ENCODE data around the gene KLF7.

Gene KLF7

GRCh38 chr2:207090389-207090788 is 75.4 kb downstream of the KLF7 start:
- no peaks in the 10 kb centered on the region for H3K4me1 ChIP-seq (ENCODE audit: insufficient read depth, low read length)
- H2AFZ ChIP-seq (ENCODE audit: low read depth, low read length) = no peak overlapping the region
- no peak for DNase-seq
- no peak overlapping the region for H3K4me3 ChIP-seq (ENCODE audit: low read depth in 1 of 2, low read length in 2 of 2)
- no peaks in the 10 kb centered on the region for H3K36me3 ChIP-seq (ENCODE audit: insufficient read depth, low read length)
- H3K4me2 ChIP-seq (ENCODE audit: insufficient read depth, low read length) = no peak overlapping the region
- H3K79me2 ChIP-seq (ENCODE audit: insufficient read depth, low read length) = no peaks in the 10 kb centered on the region
- H4K20me1 ChIP-seq (ENCODE audit: insufficient read depth, low read length) = no peaks in the 10 kb centered on the region; the same call in 1 of the 2 replicates
- no peaks in the 10 kb centered on the region for H3K9me3 ChIP-seq (ENCODE audit: insufficient read depth, low read length, severe bottlenecking)
- TF ChIP-seq CTCF (IDR thresholded peaks at IDR 0.05; ENCODE audit: borderline replicate concordance, extremely low read depth, low read length, poor library complexity, severe bottlenecking) (no peak), EZH2 (IDR thresholded peaks at IDR 0.05; ENCODE audit: borderline replicate concordance, low read depth, low read length, severe bottlenecking) (no peak)
- ATAC-seq (ENCODE audit: insufficient read depth, low read depth) = no peak
- H3K27me3 ChIP-seq (ENCODE audit: insufficient read depth, low read length, poor library complexity) = no peaks in the 10 kb centered on the region
- H3K27ac ChIP-seq (ENCODE audit: low read length) = no peak overlapping the region
- H3K9ac ChIP-seq (ENCODE audit: low read depth, low read length) = no peak overlapping the region

- Histone ChIP-seq H3K36me3 (ENCODE audit: insufficient read depth, low read length) (no peaks in the 10 kb centered on the region), H3K27me3 (ENCODE audit: insufficient read depth, low read length, poor library complexity) (no peaks in the 10 kb centered on the region), H3K27ac (ENCODE audit: low read length) (no peak overlapping the region), H3K4me1 (ENCODE audit: insufficient read depth, low read length) (no peaks in the 10 kb centered on the region), H3K4me3 (ENCODE audit: low read depth in 1 of 2, low read length in 2 of 2) (no peak overlapping the region), H3K79me2 (ENCODE audit: insufficient read depth, low read length) (no peaks in the 10 kb centered on the region), H3K9ac (ENCODE audit: low read depth, low read length) (no peak overlapping the region), H2AFZ (ENCODE audit: low read depth, low read length) (no peak overlapping the region), H3K4me2 (ENCODE audit: insufficient read depth, low read length) (no peak overlapping the region), H3K9me3 (ENCODE audit: insufficient read depth, low read length, severe bottlenecking) (no peaks in the 10 kb centered on the region), H4K20me1 (ENCODE audit: insufficient read depth, low read length) (no peaks in the 10 kb centered on the region; the same call in 1 of the 2 replicates)
- TF ChIP-seq EZH2 (IDR thresholded peaks at IDR 0.05; ENCODE audit: borderline replicate concordance, low read depth, low read length, severe bottlenecking) = no peak
- TF ChIP-seq CTCF (IDR thresholded peaks at IDR 0.05; ENCODE audit: borderline replicate concordance, extremely low read depth, low read length, poor library complexity, severe bottlenecking) = no peak
- ATAC-seq (ENCODE audit: insufficient read depth, low read depth) (no peak), DNase-seq (no peak)
These were observed 76.9 kb downstream of the KLF7 start for GRCh38 chr2:207088839-207089238.

- no peak overlapping the region for H3K4me2 ChIP-seq (ENCODE audit: insufficient read depth, low read length)
- ATAC-seq (ENCODE audit: insufficient read depth, low read depth) = no peak
- no peak overlapping the region for H3K27ac ChIP-seq (ENCODE audit: low read length)
- no peaks in the 10 kb centered on the region for H3K36me3 ChIP-seq (ENCODE audit: insufficient read depth, low read length)
- H2AFZ ChIP-seq (ENCODE audit: low read depth, low read length) = no peak overlapping the region
- no peak overlapping the region for H3K9ac ChIP-seq (ENCODE audit: low read depth, low read length)
- no peaks in the 10 kb centered on the region; the same call in 1 of the 2 replicates for H4K20me1 ChIP-seq (ENCODE audit: insufficient read depth, low read length)
- no peaks in the 10 kb centered on the region for H3K27me3 ChIP-seq (ENCODE audit: insufficient read depth, low read length, poor library complexity)
- H3K4me1 ChIP-seq (ENCODE audit: insufficient read depth, low read length) = no peaks in the 10 kb centered on the region
- H3K9me3 ChIP-seq (ENCODE audit: insufficient read depth, low read length, severe bottlenecking) = no peaks in the 10 kb centered on the region
- no peak for DNase-seq
- no peak overlapping the region for H3K4me3 ChIP-seq (ENCODE audit: low read depth in 1 of 2, low read length in 2 of 2)
- H3K79me2 ChIP-seq (ENCODE audit: insufficient read depth, low read length) = no peaks in the 10 kb centered on the region
- TF ChIP-seq CTCF (IDR thresholded peaks at IDR 0.05; ENCODE audit: borderline replicate concordance, extremely low read depth, low read length, poor library complexity, severe bottlenecking) = no peak
- TF ChIP-seq EZH2 (IDR thresholded peaks at IDR 0.05; ENCODE audit: borderline replicate concordance, low read depth, low read length, severe bottlenecking) = no peak
These were observed 77.5 kb downstream of the KLF7 start for GRCh38 chr2:207088276-207088675.

Measured in DND-41 (cell line).